Measurements from ENCODE around the gene PVALB.

Gene PVALB

GRCh38 chr22:36767035-36767775 lies 49.6 kb downstream of the PVALB start:
- Histone ChIP-seq H3K4me3 (ENCODE audit: low read length) (no peak overlapping the region), H3K9me2 (replicated peaks; ENCODE audit: control insufficient read depth, low read length) (no peaks in the 10 kb centered on the region), H3K4me2 (ENCODE audit: low read length) (no peak overlapping the region), H3K9me3 (ENCODE audit: control insufficient read depth, insufficient read depth, low read length) (no peaks in the 10 kb centered on the region), H3F3A (ENCODE audit: control insufficient read depth, insufficient read depth) (no peaks in the 10 kb centered on the region), H4K20me1 (ENCODE audit: control insufficient read depth, insufficient read depth, low read depth, low read length) (no peaks in the 10 kb centered on the region), H3K27me3 (ENCODE audit: control insufficient read depth, low read length) (no peaks in the 10 kb centered on the region), H3K27ac (ENCODE audit: low read depth, low read length) (no peak overlapping the region), H3K36me3 (ENCODE audit: control insufficient read depth, low read length) (peaks cover 3% of the 10 kb centered on the region; the same call in 1 of the 2 replicates), H3K79me2 (ENCODE audit: control insufficient read depth, low read length) (no peaks in the 10 kb centered on the region), H3K4me1 (ENCODE audit: control insufficient read depth, low read length) (no peaks in the 10 kb centered on the region)
- no peak for TF ChIP-seq CTCF (IDR thresholded peaks at IDR 0.05; ENCODE audit: low read depth, low read length, poor library complexity, severe bottlenecking)
- no peak for TF ChIP-seq EZH2phosphoT487 (IDR thresholded peaks at IDR 0.05; ENCODE audit: borderline replicate concordance, low read length)

GRCh38 chr22:36765943-36766450 lies 50.8 kb downstream of the PVALB start:
- Histone ChIP-seq H3K4me3 (ENCODE audit: low read length) (no peak overlapping the region), H3K9me2 (replicated peaks; ENCODE audit: control insufficient read depth, low read length) (no peaks in the 10 kb centered on the region), H3K36me3 (ENCODE audit: control insufficient read depth, low read length) (peaks cover 3% of the 10 kb centered on the region; the same call in 1 of the 2 replicates), H3K27ac (ENCODE audit: low read depth, low read length) (no peak overlapping the region), H3K79me2 (ENCODE audit: control insufficient read depth, low read length) (no peaks in the 10 kb centered on the region), H3K27me3 (ENCODE audit: control insufficient read depth, low read length) (no peaks in the 10 kb centered on the region), H3F3A (ENCODE audit: control insufficient read depth, insufficient read depth) (no peaks in the 10 kb centered on the region), H3K4me2 (ENCODE audit: low read length) (no peak overlapping the region), H4K20me1 (ENCODE audit: control insufficient read depth, insufficient read depth, low read depth, low read length) (no peaks in the 10 kb centered on the region), H3K9me3 (ENCODE audit: control insufficient read depth, insufficient read depth, low read length) (no peaks in the 10 kb centered on the region), H3K4me1 (ENCODE audit: control insufficient read depth, low read length) (no peaks in the 10 kb centered on the region)
- TF ChIP-seq CTCF (IDR thresholded peaks at IDR 0.05; ENCODE audit: low read depth, low read length, poor library complexity, severe bottlenecking) (no peak), EZH2phosphoT487 (IDR thresholded peaks at IDR 0.05; ENCODE audit: borderline replicate concordance, low read length) (no peak)

- TF ChIP-seq CTCF (IDR thresholded peaks at IDR 0.05; ENCODE audit: low read depth, low read length, poor library complexity, severe bottlenecking) (no peak), EZH2phosphoT487 (IDR thresholded peaks at IDR 0.05; ENCODE audit: borderline replicate concordance, low read length) (no peak)
- Histone ChIP-seq H3K36me3 (ENCODE audit: control insufficient read depth, low read length) (peaks cover 3% of the 10 kb centered on the region; the same call in 1 of the 2 replicates), H3K4me2 (ENCODE audit: low read length) (no peak overlapping the region), H3K9me2 (replicated peaks; ENCODE audit: control insufficient read depth, low read length) (no peaks in the 10 kb centered on the region), H4K20me1 (ENCODE audit: control insufficient read depth, insufficient read depth, low read depth, low read length) (no peaks in the 10 kb centered on the region), H3K4me3 (ENCODE audit: low read length) (no peak overlapping the region), H3F3A (ENCODE audit: control insufficient read depth, insufficient read depth) (no peaks in the 10 kb centered on the region), H3K9me3 (ENCODE audit: control insufficient read depth, insufficient read depth, low read length) (no peaks in the 10 kb centered on the region), H3K79me2 (ENCODE audit: control insufficient read depth, low read length) (no peaks in the 10 kb centered on the region), H3K4me1 (ENCODE audit: control insufficient read depth, low read length) (no peaks in the 10 kb centered on the region), H3K27ac (ENCODE audit: low read depth, low read length) (no peak overlapping the region), H3K27me3 (ENCODE audit: control insufficient read depth, low read length) (no peaks in the 10 kb centered on the region)
Measured at GRCh38 chr22:36765131-36765942, 51.5 kb downstream of the PVALB start.
